ENCODE results near the gene WDR90. TPM values are rescaled to one million over a fixed set of nuclear protein-coding genes. Genes with fewer than 3 reads are reported as not detected.

The WDR90 gene
- total RNA-seq, 1 donor from 2014 or later = 33.7 TPM

GRCh38 chr16:621526-622105 lies 27.5 kb upstream of the WDR90 start:
- Mint-ChIP-seq H3K9me3 (no peaks in the 10 kb centered on the region), H3K4me1 (no peaks in the 10 kb centered on the region), H3K36me3 (ENCODE audit: low read depth) (peaks cover 8% of the 10 kb centered on the region), H3K4me3 (no peak overlapping the region), H3K27me3 (no peaks in the 10 kb centered on the region), H3K27ac (no peak overlapping the region)
- TF ChIP-seq, protein P1, sequence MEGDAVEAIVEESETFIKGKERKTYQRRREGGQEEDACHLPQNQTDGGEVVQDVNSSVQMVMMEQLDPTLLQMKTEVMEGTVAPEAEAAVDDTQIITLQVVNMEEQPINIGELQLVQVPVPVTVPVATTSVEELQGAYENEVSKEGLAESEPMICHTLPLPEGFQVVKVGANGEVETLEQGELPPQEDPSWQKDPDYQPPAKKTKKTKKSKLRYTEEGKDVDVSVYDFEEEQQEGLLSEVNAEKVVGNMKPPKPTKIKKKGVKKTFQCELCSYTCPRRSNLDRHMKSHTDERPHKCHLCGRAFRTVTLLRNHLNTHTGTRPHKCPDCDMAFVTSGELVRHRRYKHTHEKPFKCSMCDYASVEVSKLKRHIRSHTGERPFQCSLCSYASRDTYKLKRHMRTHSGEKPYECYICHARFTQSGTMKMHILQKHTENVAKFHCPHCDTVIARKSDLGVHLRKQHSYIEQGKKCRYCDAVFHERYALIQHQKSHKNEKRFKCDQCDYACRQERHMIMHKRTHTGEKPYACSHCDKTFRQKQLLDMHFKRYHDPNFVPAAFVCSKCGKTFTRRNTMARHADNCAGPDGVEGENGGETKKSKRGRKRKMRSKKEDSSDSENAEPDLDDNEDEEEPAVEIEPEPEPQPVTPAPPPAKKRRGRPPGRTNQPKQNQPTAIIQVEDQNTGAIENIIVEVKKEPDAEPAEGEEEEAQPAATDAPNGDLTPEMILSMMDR (IDR thresholded peaks at IDR 0.05) = no peak
- intact Hi-C loops (cut with micrococcal nuclease) = no loop called here
- ChIA-PET CTCF (no interaction called here), POLR2A (interaction anchor here (0.5 kb wide), 1 partner anchor 803 kb away, joined by 7 read pairs; no protein-coding TSS in a partner anchor)
- DNase-seq = no peak
- ATAC-seq (ENCODE audit: low read depth) = no peak

GRCh38 chr16:622920-623280 lies 26.3 kb upstream of the WDR90 start:
- H3K27ac Mint-ChIP-seq = no peak overlapping the region
- no peaks in the 10 kb centered on the region for H3K9me3 Mint-ChIP-seq
- ChIA-PET POLR2A (no interaction called here), CTCF (no interaction called here)
- intact Hi-C loops (cut with micrococcal nuclease) = no loop called here
- ATAC-seq (ENCODE audit: low read depth) (no peak), DNase-seq (no peak)
- H3K4me3 Mint-ChIP-seq = no peak overlapping the region
- no peaks in the 10 kb centered on the region for H3K4me1 Mint-ChIP-seq
- TF ChIP-seq, protein P1 (IDR thresholded peaks at IDR 0.05) = no peak
- no peaks in the 10 kb centered on the region for H3K27me3 Mint-ChIP-seq
- H3K36me3 Mint-ChIP-seq (ENCODE audit: low read depth) = peaks cover 16% of the 10 kb centered on the region

DNA sequence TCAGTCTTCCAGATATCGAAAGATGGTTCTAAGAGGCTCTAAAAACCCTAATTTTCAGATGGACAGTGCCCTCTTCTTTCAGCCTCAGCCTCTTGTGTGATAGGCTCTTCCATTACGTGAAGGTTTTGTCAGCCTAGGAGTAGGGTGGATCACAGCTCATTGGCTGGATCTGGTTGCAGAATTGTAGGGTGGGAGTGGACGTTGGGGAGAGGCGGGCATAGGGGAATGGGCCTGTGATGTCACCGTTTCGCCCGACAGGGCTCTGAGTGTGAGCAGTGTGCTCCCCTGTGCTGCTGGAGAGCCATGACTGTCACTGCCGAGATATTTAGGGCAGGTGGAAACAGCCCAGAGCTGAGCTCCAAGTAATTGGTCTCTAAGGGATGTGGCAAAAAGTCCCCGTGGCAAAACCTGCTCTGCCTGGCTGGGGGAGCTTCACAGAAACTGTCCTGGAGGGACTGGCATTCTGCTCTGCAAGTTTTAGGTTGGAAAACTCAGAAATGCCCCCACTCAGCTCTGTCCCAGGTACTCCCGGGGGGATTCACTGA lies 24.6 kb upstream of the WDR90 start:
- Mint-ChIP-seq H3K9me3 (no peaks in the 10 kb centered on the region), H3K4me1 (no peaks in the 10 kb centered on the region), H3K27me3 (no peaks in the 10 kb centered on the region), H3K36me3 (ENCODE audit: low read depth) (peaks cover 22% of the 10 kb centered on the region), H3K4me3 (no peak overlapping the region), H3K27ac (no peak overlapping the region)
- POLR2A ChIA-PET = no interaction called here
- DNase-seq = no peak
- TF ChIP-seq, protein P1 (IDR thresholded peaks at IDR 0.05) = no peak
- intact Hi-C loops (cut with micrococcal nuclease) = no loop called here
- CTCF ChIA-PET = no interaction called here
- ATAC-seq (ENCODE audit: low read depth) = no peak

DNA sequence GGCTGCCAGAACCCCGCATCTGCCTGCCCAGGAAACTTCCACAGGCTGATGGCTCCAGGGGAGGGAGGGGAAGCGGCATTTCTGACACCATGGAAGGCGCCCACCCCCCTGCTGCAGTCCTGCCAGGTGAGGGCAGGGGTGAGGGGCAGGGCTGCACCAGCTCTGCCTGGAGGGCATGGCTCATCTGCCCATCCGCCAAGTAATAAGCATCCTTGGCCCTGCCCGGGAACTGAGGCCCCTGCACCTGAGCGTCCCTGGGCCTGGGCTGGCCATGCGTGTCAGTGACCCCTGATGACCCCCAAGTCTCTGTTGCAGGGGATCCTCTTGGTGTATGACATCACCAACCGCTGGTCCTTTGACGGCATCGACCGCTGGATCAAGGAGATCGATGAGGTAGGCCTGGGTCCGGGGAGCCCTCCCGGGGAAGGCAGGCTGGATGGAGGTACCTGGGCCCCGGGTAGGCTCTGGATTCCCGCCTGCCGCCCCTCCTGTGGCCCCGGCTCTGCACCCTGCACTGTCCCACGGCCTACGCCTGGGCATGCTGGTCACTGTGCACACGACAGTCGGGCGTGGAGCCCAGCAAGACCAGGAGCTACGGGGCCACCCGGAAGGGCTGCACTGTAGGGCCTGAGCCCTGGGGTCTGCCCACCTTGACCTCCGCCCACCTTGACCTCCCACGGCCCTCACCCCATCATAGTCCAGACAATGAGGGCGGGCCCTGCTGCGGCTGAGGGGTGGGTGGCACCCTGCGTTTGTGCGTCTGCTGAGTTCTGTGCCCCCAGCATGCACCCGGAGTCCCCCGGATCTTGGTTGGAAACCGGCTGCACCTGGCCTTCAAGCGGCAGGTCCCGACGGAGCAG lies 23.8 kb upstream of the WDR90 start:
- no peak for DNase-seq
- Mint-ChIP-seq H3K9me3 (no peaks in the 10 kb centered on the region), H3K27ac (no peak overlapping the region), H3K4me3 (no peak overlapping the region), H3K36me3 (ENCODE audit: low read depth) (peaks cover 22% of the 10 kb centered on the region), H3K4me1 (no peaks in the 10 kb centered on the region), H3K27me3 (no peaks in the 10 kb centered on the region)
- ChIA-PET CTCF (no interaction called here), POLR2A (no interaction called here)
- intact Hi-C loops (cut with micrococcal nuclease) = no loop called here
- no peak for ATAC-seq (ENCODE audit: low read depth)
- TF ChIP-seq, protein P1 (IDR thresholded peaks at IDR 0.05) = no peak

GRCh38 chr16:625977-626765 lies 23.0 kb upstream of the WDR90 start:
- CTCF ChIA-PET = no interaction called here
- DNase-seq (no peak), ATAC-seq (ENCODE audit: low read depth) (no peak)
- intact Hi-C loops (cut with micrococcal nuclease) = no loop called here
- Mint-ChIP-seq H3K27ac (no peak overlapping the region), H3K36me3 (ENCODE audit: low read depth) (peaks cover 22% of the 10 kb centered on the region), H3K4me3 (no peak overlapping the region), H3K9me3 (no peaks in the 10 kb centered on the region), H3K4me1 (no peaks in the 10 kb centered on the region), H3K27me3 (no peaks in the 10 kb centered on the region)
- POLR2A ChIA-PET = no interaction called here
- TF ChIP-seq, protein P1 (IDR thresholded peaks at IDR 0.05) = no peak
